ENCODE results near the gene IGFLR1.

The IGFLR1 gene

DNA sequence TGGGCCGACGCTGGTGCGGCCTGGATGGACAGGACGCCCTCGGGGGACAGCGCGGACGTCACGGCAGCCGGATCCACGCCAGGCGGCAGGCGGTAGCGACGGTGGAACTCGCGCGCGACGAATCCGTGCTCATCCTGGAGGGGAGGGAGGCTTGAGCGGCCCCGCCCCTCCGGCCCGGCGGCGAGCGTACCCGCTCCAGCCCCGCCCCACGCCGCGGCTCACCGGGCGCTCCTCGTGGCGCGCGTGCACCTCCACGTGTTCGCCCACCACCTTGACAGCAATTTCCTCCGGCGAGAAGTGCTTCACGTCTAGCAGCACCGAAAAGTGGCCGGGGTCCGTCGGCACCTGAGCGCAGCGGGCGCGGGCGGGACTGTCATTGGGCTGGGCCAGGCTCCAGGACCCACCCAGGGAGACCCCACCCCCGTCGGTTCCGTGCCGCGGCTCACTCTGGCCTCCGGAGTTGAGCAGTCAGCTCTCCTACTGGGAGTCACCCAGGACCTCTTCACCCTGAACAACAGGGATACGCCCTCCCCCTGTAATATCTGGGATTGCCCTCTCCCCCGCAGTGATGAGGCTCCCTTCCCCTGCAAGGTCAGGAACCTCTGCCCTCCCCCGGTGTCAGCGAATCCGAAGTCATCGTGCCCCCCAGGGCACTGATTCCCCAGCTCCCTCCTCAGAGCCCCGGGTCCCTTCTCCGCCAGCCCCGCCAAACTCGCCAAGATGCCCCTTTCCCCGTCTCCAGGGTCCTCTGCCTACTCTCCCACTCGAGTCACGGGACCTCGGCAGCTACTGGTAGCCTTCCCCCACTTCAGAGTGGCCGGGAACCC is 13.5 kb upstream of the IGFLR1 start:
- no peak for DNase-seq (ENCODE audit: low read depth)

DNA sequence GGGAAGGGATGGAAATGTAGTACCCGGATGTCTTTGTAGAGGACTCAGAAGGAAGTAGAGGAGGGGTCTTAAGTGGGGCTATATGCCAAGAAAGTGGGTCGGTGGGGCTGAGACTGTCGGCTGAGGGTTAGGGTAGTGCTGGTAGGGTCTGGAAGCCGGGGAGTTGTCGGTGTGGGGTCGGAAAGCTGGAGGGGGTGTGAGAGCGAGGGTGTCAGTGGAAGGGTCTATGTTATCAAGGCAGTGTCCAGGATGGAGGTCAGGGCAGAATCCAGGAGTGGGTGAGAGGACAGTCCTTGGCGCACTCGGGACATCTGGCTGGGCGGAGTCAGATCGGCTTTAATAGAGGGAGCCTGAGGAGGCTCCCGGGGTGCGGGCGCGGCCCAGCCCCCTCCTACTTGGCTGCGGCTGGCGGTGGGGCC is 12.9 kb upstream of the IGFLR1 start:
- DNase-seq (ENCODE audit: low read depth): no peak

DNA sequence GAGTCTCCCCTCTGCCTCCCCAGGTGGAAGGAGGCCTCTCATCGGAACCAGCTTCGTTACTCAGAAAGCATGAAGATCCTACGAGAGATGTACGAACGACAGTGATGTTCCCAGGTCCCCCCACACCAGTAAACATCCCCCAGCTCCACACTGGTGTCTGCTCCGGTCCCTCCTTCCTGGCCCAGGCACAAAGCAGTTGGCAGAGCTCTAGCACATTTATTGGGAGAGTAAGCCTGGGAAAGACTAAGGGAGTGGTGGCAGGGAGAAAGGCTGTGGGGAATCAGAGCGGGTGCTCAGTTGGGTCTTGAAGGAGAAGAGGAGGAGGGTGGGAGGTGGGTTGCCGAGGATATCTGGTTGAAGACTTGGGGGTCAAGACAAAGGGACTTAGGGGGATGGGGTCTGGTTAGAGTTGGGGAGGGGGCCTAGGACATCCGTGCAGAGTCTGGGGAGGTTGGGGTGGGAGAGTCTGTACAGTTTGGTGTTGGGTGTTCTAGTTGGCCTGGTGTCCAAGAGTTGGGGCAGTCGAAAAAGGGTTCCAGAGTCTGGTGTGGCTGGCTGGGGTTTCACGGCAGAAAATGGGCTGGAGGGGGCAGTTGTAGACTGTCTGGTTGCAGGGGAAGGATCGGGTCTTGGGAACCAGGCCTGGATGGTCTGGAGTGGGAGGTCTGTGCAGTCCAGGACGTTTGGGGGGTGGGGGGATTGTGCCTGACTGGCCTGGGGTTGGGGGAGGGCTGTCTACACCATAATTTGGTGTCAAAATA is 12.3 kb upstream of the IGFLR1 start:
- DNase-seq (ENCODE audit: low read depth): no peak

DNA sequence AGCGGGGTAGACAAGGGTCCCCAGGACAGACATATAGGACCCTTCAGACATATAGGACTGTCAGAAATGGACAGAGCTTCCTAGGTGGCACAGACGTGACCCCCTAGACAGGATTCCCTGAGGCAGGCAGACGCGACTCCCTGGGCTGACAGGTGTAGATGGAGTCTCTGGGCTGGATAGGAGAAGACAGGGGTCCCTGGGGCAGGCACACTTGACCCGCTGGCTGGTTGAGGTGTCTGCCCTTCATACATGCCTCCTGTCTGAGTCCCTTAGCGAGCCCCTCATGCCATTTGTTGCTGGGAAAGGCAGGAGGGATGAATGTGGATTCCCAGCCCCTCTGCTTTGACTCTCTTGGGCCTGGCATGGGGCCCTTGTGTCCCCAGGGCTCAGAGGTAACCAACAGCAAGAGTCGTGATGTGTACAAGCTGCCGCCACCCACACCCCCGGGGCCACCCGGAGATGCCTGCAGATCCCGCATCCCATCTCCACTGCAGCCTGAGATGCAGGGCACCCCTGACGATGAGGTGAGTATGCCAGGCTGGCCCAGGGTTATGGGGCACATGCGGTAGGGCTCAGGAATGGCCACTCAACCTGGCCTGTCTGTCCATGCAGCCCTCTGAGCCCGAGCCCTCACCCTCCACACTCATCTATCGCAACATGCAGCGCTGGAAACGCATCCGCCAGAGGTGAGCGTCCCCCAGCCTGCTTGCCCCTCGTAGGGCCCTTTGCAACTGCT is 11.6 kb upstream of the IGFLR1 start:
- DNase-seq (ENCODE audit: low read depth): no peak

- no peak for DNase-seq (ENCODE audit: low read depth)
Measured at GRCh38 chr19:35752746-35753350, 10.6 kb upstream of the IGFLR1 start.

GRCh38 chr19:35751839-35752745 is 9.8 kb upstream of the IGFLR1 start:
- no peak for DNase-seq (ENCODE audit: low read depth)

GRCh38 chr19:35750167-35750566 is 7.9 kb upstream of the IGFLR1 start:
- DNase-seq (ENCODE audit: low read depth): no peak

DNA sequence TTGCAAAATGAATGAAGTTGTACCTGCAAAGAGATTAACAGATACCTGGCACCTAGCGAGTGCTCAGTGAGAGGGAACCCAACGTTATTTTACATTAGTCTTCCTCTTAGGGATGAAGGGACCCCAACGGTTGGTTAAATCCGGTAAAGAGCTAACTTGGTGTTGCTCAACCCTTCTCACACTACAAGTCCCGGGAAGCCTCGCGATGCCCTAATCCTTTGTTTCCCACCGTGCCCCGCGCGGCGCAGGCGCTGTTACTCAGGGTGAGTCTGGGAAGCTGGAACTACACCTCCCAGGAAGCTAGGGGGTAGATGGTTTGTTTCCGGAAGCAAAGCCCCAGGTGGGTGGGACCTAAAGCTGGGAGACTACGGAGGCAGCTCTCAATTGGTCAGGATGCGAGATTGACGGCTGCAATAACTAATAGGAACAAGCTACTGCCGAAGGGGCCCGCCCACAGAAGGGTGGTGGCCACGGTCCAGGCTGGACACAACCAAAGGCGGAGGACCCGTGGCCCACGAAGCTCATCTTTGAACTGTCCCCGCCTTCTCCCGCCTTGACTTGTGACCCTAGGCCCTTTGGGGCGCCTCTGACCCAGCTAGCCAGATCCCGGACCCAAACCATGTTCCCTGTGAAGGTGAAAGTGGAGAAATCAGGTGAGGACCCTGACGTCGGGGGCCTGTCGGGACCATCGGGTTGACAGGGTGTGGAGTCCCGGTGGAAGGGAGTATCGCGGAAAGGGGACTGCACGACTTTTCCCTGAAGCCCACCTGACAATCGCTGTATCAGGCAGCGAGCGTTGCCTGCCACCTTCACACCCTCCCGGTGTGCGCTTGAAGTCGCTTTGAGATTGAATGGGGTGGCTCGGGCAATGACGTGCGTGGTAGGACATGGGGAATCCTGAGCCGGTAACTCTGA is 6.1 kb upstream of the IGFLR1 start, which contains the start of gene LIN37:
Gene LIN37, plus strand, starts transcription at position 471 of the 915 bp plus-strand sequence. Its CDS starts 149 bp downstream, at position 620.
- peak; percentile 88 for DNase-seq (ENCODE audit: low read depth)

DNA sequence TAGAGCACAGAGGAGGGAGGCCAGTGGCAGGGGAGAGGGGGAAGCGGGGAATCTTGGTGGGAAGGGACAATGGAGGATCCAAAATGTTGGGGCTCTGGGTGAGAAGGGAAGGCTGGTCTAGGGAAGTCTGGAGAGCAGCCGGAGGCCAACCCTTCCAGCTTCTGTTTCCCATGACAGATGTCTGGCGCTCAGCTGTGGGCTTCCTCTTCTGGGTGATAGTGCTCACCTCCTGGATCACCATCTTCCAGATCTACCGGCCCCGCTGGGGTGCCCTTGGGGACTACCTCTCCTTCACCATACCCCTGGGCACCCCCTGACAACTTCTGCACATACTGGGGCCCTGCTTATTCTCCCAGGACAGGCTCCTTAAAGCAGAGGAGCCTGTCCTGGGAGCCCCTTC is 4.3 kb upstream of the IGFLR1 start:
- no peak for DNase-seq (ENCODE audit: low read depth)

DNA sequence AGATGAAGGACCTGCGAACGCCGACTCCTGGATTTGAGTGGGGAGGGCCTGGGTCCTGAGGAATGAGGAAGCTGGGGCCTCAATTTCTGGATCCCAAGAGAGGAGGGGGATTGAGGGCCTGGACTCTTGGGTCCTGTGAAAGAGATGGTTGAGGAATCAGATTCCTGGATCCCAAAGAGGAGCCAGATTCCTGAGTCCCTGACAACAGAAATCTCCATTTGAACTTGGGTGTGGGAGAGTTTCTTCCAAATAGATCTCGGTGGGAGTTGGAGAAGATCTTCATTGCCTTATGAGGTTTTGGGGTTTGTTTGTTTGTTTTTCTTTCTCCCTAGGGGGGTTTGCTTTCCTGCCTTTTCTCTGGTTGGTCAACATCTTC is 3.8 kb upstream of the IGFLR1 start:
- no peak for DNase-seq (ENCODE audit: low read depth)

GRCh38 chr19:35745328-35746086 is 3.3 kb upstream of the IGFLR1 start, which contains the start of the genes PSENEN and U2AF1L4:
TSS of gene PSENEN (plus strand) at chr19:35745651. CDS start at chr19:35745931, 280 bp downstream.
TSS of gene U2AF1L4 (minus strand) at chr19:35745418. CDS start at chr19:35745391, 27 bp downstream.
- DNase-seq (ENCODE audit: low read depth): peak; percentile 76

DNA sequence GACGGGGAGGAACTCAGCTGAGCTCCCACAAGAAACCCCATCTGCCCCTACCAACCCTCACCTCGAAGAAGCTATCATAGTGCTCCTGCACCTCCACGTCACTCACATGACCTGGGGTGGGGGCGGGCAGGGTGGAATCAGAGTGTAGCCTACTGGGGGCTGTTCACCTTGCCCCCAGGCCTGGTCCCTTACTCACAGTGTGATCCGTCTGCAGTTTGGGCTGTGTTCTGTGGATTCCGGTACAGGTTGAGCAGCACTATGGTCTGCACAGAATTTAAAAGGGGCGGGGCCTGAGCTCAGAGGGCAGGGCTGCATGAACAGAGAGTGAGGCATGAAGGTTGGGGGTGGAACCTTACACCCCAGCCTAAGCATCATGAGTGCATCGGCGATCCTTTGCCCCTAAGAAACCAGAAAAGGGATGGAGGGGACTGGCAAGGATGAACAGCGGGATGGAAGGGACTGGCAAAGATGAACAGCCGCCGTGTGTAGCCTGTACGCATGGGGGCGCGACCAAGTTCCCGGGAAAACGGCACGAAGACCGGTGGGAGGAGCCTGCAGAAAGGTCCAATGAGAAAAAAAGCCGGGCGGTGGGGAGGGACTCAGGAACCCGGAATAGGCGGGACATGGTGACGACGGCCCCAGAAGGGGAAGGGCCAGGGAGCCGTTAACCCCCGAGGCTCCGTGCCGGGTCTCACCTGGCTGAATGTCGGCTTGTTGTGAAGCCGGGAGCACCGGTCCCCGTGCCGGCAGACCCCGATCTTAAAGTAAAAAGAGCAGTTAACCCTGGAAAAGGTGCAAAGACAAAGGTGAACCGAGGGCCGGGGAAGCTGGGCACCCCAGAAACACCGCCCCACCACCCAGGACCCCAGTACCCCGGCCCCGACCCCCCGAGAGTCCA is 2.4 kb upstream of the IGFLR1 start:
- peak; percentile 65 for DNase-seq (ENCODE audit: low read depth)

GRCh38 chr19:35743640-35744429 is 1.6 kb upstream of the IGFLR1 start:
- DNase-seq (ENCODE audit: low read depth): no peak

DNA sequence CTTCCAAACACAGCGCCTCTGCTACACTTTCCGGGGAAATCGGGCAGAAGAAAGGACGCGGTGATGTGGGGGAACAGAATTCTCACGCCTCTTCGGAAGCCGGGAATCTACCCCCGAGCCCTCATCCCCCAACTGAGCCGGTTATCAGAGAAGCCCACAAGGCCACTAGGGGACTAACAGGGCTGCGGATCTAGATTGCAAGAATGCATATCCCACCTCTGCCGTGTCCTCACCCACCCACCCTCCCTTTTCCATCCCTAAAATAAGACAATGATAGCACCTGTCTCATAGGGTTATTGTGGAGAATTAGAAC is 1.1 kb downstream of the IGFLR1 start:
- no peak for DNase-seq (ENCODE audit: low read depth)

DNA sequence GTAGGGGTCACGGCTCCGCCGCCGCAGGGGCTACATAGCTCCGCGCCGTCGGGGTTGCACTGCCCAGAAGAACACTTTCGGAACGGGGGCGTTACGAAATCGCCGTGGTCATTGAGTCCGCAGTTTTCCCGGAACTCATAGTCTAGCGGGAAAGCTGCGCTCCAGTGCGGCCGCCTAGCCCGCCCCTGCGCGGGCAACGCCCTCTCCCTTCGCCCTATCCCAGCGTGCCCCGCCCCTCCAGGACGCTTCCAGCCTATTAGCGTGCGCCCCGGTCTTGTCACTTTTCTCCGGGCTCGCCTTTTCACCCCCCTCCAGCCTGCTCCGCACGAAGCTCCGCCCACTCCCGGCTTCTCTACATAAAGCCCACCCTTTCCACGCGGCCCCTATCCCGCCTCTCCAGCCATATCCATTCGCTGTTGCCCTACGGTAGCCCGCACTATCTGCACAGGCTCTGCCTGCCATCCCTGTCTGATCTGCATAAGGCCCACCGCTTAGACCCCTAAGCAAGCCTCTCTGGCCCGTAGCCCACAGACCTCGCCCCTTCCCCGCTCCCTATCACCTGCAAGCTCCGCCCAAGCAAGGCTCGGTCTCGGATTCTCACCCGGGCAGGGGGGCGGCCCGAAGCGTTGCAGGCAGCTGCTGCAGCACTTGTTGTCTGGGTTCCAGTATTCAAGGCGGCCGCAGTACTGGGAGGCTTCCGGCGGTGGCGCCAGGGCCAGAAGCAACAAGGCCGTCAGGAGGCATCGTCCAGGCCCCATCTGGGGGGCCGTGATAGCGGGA is 1.6 kb downstream of the IGFLR1 start:
- peak; percentile 80 for DNase-seq (ENCODE audit: low read depth)

DNA sequence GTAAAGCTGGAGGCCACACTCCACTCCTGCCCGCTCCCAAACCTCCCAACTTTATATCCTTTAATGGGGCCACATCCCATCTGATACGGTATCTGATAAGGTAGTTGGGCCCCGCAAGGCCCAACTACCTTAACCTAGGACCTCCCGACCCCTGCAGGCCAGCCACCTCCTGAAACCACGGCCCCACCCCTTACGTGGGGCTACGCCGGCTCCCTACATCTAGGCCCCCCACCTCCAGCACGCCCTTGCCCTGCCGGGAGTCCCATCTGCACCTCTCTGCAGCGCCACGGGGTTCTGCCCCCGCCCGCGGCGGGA is 2.2 kb downstream of the IGFLR1 start:
- DNase-seq (ENCODE audit: low read depth): no peak
